Ammon's horn (tissue), 1 donor: ENCODE measurements around the gene PARP15.
"Not testable (repeated sequence)": the region's sequence is repeated elsewhere in the genome, so short reads cannot be mapped to it uniquely, and the experiment has no call there.

Source experiments
- DNase-seq: peaks from one replicate; pipeline ENCODE4 v3.0.0-alpha.2; 2016; ENCODE audit warnings: low spot score

Gene PARP15

DNA sequence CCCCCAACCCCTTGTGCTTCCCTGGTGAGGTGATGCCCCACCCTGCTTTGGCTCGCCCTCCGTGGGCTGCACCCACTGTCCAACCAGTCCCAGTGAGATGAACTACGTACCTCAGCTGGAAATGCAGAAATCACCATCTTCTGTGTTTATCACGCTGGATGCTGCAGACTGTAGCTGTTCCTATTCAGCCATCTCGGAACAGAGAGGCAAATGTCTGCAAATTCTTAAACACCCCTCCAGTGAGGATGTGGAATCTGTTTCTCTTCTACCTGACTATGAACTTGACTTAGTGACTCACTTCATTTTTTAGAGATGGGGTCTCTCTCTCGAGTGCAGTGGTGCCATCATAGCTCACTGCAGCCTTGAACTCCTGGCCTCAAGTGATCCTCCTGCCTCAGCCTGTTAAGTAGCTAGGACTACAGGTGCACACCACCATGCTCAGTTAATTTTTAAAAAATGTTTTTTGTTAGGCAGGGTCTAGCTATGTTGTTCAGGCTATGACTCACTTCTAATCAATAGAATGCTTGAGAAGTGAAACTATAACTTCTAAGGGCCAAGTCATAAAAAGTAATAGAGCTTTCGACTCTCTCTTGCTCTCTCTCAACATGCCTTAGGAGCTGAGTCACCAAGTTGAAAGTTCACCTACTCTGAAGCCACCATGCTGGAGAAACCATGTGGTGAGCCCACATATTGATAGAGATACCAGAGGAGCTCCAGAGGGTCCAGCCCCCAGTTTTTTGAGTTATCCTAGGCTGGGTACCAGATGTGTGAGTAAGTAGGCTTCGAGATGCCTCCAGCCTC lies 91.7 kb downstream of the PARP15 start:
- DNase-seq, result no peak

DNA sequence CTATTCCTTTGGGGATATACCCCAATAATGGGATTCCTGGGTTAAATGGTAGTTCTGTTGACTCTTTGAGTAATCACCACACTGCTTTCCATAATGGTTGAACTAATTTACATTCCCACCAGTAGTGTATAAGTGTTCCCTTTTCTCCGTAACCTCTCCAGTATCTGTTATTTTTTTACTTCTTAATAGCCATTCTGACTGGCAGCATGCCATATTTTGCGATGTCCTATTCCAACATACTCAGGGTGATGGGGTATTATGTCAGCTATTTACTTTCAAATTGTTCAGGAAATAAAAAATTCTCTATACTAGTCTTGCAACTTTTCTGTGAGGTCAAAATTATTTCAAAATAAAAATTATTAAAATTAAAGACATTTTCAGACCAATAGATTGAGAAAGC lies 94.1 kb downstream of the PARP15 start:
- DNase-seq, result no peak

DNA sequence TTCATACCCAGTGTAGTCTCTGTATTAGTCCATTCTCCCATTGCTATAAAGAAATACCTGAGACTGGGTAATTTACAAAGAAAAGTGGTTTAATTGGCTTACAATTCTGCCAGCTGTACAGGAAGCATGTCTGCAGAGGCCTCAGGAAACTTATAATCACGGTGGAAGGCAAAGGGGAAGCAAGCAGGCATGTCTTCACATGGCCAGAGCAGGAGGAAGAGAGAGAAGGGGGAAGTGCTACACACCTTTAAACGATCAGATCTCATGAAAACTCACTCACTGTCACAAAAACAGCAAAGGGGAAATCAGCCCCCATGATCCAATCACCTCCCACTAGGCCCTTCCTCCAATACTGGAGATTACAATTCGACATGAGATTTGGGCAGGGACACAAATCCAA lies 96.9 kb downstream of the PARP15 start:
- no peak for DNase-seq

DNA sequence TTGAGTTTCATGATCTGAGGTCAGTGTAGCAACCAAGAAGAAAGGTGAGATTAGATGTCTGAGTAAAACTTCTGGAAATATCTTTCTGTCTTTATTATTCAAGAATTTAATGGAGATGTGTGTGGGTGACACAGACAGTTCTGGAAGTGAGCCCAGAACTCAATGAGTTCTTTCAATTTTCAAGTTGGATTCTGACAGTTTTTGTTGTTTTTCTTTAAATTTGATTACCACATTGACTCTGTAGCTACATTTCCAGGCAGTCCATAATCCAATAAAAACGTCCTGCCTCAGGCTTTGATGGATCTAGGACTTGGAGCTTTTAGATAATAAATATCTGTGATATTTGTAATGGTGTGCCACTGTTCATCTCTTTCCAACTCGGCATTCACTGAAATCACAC lies 99.3 kb downstream of the PARP15 start:
- DNase-seq, result no peak

DNA sequence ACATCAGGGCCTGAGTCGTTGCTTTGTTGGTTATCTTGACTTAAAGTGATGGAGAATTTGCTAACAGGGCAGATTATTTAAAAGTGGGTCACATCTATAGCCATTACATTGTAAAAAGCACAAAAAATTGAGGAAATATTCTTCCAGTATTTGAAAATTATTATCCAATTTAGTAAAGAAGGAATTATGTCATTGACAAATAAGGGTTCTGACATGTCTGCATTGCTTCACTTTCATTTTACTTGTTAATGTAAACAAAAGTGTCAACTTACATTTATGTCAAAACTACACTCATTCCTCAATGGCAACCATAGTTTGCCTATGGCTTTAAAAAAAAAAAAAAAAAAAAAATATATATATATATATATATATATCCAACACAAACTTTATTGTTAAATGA lies 99.8 kb downstream of the PARP15 start:
- DNase-seq, result no peak

DNA sequence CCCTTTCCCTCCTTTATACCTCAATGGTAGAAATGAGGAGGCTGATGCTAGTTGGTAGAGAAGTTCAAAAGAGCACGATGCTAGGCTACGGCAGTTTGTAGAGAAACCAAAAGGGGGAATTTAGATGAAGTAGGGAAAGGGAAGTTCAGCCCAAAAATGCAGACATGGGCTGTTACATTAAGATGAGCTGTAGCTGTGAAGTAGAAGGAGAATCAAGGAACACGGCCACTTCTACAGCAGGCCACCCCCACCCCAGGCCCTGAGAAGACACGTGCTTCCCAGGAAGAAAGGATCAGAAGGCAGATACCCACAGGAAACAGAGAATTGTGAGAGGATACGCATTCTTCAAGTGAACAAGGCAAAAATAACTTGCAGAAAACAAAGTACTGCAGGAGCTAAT lies 101.1 kb downstream of the PARP15 start:
- peak; percentile 40 for DNase-seq

DNA sequence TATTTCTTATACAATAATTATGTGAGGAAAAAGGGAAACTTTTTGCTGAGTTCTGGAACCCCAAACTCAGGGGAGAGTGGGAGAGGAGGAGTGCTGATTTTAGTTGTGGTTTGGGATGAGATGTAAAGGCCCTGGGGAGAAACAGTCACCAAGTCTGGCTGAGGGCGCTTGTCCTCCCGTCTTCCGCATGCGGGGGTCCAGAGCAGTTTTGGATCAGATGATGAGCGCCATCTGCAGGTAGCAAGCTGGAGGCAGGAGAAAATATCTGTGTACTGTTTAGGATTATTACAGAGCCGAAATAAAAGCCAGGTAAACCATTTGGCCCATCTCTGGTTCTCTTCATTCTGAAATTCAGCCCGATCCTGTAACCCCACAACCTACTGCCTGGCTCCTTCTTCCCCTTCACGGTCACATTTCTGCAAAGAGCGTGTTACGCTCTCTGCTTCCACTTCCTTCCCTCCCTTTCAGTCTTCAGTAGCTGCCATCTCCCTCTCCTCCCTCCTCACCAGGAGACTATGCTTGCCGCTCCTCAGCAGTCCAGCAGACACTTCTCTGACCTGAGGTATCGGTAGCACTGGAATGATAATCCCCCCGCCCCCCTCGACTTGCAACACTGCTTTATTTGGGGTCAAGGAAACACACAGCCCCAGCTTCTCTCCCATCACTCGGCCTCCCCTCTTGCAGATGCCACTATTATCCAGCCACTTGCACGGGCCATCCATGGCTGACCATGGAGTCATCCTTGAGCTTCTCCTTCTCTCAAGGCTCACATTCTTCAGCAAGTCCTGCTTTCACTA lies 101.8 kb downstream of the PARP15 start:
- DNase-seq, result peak; percentile 87

DNA sequence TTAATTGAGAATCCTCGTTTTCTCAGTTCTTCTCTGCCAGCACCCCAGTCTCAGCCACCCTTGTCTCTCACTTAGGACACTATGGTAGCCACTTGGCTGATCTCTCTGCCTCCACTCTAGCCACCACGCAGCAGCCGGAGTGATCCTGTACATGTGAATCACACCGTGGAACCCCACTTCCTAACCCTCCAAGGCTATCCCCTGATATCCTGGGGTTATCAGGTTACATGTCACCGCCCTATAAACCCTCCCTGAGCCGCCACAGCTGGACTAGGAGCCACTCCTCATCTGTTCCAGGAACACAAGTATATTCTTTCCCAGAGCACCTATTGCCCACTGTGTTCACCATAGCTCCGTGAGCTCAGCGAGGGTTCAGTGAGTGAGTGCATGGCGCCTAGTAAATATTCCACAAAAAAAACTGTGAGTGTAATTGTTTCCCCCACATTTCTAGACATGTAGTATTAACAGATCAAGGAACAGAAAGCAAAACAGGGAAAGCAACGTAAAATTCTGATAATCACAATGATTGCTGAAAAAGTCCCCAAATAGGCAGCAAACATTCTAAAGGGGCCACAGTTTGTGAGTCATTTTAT lies 102.5 kb downstream of the PARP15 start:
- peak; percentile 23 for DNase-seq

DNA sequence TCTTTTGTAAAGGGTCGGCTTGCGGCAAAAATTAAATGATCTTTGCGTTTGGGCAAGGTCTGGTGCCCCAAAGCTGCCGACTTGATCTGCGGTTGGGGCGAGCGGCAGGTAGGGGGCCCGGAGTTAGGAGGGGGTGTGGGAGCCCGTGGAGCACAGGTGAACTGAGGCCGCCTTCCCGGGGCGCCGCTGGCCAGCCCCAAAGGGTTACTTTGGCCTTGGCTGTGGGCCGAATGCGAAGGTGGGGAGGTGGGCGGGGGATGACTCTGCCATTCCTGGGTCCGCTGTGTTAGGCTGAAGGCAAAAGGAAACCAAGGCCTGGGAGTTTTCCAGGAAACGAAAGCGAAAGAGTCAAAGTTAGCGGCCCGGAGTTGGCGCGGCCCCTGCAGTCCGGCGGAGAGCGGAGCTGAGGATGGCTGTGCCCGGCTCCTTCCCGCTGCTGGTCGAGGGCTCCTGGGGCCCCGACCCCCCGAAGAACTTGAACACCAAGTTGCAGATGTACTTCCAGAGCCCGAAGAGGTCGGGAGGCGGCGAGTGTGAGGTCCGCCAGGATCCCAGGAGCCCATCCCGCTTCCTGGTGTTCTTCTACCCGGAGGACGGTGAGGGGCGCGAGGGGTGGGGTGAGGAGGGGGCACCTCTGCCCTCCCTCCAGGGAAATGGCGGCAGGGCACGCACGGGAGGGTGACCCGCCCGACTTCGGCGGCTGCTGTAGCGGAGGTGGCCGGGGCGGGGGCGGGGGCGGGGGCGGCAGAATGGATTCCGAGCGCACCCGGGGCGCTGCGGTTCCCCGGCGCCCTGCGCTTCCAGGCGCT lies 103.2 kb downstream of the PARP15 start, which contains the start of gene PARP14:
PARP14 (plus strand) TSS at position 365 of the 809 bp plus-strand sequence; CDS start at position 410, 45 bp downstream.
- peak; percentile 59 for DNase-seq

DNA sequence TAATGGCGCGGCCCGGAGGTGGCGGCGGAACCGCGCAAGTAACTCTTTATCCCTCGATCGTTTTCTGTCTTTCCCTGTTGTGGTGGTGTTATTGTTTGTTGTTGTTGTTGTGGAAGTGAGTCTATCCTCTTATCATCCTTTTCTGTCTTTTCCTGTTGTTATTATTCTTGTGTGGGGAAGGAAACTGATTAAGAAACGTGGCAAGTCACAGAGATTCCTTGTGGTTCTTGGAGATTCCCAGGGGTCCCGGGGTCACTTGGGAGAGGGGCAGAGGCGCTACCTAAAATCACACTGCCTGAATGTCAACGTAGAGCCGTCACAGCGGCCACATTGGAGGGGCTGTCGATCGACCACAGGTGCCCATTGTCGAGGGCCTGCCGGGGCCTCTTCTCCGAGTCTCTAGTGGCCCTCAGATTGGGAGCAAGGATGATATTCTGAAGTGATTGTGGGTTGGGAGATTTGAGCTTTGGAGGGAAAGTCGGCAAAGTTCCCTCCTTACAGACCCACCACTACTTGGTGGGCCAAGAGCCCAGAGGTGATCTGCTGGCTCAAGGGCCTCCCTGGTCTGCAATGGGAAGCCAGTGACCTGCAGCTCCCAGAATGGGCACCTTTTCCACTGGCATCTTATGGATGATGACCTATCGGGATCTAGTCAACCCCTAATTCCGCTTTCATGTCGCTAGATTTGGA lies 104.0 kb downstream of the PARP15 start:
- no peak for DNase-seq

DNA sequence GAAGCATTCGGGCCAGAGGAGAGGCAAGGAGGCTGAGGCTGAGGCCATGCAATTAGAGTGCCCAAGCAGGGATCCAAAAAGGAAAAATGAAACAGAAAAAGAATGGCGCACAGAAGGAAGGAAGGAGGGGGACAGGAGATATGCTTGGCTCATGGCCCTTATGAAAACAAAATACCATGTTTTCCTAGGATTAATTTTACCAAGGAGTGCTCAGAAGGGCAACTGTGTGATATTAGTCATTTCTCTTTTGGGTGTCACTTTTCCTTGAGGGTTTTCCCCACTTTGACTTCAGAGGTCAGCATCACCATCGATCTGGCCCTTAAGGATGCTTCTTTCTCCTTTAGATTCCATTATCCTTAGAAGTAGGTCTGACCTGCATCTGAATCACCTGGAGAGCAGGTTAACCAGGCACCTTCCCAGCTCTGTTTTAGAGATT lies 104.5 kb downstream of the PARP15 start:
- no peak for DNase-seq

DNA sequence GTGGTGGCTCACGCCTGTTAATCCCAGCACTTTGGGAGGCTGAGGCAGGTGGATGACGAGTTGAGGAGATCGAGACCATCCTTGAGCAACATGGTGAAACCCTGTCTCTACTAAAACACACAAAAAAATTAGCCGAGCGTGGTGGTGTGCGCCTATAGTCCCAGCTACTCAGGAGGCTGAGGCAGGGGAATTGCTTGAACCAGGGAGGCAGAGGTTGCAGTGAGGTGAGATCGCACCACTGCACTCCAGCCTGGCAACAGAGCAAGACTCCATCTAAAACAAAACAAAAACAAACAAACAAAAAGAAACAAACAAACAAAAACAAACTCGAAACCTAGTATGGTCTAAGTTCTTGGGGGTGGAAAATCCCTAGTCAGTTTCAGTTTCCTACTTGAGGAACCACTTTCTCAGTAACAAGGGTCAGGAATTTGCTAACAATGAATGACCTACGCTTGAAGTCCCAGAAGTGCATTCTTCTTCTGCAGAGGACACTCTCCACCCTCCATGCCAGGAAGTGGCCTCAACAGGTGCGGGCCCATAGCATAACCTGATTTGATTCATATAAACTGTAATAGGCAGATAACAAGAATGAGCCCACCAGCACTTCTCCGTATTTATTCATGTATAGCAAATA lies 105.4 kb downstream of the PARP15 start:
- DNase-seq, result not testable (repeated sequence)

DNA sequence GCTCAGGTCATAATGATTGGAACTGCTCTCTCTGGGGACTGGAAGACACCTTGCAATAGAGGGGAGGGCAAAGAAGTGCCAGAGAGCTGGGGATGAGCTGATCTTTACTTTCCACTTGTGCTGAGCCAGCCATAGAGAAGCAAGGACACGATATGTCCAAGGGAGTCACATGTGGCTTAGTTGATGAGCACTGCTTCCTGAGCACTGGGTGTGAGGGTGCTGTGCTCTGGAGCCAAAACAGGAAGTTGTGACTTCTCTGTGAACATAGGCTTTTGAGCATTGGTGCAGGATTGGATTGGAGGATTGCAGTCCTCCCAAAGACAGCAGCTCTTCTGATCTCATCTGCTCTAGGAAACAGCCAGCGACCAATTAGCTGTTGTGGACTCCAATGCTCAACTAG lies 109.8 kb downstream of the PARP15 start:
- DNase-seq, result no peak
